Fibroblast of mammary gland (primary cell): ENCODE measurements around the gene RAB31.

Experiments used
- DNase-seq: peaks from one replicate; pipeline ENCODE4 v3.0.0-alpha.2; 2010; ENCODE audit warnings: low read depth
- H3K4me3 ChIP-seq: 2 replicates; pipeline ENCODE4 v1.5.1; 2011; ENCODE audit warnings: low read depth, mild to moderate bottlenecking, low read length, moderate library complexity; ENCODE audit not compliant: control insufficient read depth
- TF ChIP-seq, protein P1 (sequence below): conservative IDR thresholded peaks from 2 replicates; pipeline ENCODE4 v1.5.1; 2011; ENCODE audit warnings: low read depth, low read length, inconsistent platforms; ENCODE audit not compliant: control insufficient read depth, insufficient read depth

The RAB31 gene

DNA sequence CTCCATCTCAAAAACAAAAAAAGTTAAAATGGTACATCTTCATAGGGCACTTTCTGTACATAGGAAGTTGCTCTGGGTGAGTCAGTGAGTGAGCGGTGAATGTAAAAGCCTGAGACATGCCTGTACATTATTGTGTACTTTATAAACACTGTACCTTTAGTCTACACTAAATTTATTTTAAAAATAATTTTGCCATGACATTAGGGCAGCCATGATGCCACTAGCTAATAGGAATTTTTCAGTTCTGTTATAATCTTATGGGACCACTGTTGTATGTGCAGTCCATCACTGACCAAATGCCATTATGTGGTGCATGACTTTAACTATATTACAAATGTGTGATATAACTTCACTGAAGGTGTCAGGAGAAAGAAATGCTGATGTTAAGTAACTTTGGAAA is 166.6 kb downstream of the RAB31 start:
- peak; percentile 30 for DNase-seq
- TF ChIP-seq, protein P1, sequence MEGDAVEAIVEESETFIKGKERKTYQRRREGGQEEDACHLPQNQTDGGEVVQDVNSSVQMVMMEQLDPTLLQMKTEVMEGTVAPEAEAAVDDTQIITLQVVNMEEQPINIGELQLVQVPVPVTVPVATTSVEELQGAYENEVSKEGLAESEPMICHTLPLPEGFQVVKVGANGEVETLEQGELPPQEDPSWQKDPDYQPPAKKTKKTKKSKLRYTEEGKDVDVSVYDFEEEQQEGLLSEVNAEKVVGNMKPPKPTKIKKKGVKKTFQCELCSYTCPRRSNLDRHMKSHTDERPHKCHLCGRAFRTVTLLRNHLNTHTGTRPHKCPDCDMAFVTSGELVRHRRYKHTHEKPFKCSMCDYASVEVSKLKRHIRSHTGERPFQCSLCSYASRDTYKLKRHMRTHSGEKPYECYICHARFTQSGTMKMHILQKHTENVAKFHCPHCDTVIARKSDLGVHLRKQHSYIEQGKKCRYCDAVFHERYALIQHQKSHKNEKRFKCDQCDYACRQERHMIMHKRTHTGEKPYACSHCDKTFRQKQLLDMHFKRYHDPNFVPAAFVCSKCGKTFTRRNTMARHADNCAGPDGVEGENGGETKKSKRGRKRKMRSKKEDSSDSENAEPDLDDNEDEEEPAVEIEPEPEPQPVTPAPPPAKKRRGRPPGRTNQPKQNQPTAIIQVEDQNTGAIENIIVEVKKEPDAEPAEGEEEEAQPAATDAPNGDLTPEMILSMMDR: no peak
- no peak overlapping the region for H3K4me3 ChIP-seq

DNA sequence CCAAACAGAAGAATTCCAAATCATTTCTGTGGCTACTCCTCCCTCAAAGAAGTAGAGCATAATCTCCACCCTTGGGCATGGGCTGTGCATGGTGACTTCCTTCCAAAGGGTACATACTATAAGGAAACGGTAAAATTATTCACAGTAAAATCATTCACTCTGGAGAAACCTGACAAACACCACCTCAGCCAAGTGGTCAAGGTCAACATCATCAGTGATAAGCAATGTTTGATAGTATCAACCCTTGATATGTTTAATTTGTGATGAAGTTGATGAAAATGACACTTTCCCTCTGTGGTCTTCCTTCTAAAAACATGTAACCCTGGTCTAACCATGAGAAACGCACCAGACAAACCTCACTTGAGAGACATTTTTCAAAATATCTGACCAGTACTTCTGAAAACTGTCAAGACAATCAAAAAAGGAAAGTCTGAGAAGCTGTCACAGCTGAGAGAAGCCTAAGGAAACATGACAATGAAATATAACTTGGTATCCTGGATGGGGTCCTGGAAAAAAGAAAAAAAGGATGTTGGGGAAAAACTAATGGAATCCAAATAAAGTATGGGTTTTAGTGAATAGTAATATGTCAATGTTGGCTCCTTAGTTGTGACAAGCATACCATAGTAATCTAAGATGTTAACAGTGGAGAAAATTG is 168.2 kb downstream of the RAB31 start:
- TF ChIP-seq, protein P1: no peak
- no peak overlapping the region for H3K4me3 ChIP-seq
- DNase-seq: no peak

DNA sequence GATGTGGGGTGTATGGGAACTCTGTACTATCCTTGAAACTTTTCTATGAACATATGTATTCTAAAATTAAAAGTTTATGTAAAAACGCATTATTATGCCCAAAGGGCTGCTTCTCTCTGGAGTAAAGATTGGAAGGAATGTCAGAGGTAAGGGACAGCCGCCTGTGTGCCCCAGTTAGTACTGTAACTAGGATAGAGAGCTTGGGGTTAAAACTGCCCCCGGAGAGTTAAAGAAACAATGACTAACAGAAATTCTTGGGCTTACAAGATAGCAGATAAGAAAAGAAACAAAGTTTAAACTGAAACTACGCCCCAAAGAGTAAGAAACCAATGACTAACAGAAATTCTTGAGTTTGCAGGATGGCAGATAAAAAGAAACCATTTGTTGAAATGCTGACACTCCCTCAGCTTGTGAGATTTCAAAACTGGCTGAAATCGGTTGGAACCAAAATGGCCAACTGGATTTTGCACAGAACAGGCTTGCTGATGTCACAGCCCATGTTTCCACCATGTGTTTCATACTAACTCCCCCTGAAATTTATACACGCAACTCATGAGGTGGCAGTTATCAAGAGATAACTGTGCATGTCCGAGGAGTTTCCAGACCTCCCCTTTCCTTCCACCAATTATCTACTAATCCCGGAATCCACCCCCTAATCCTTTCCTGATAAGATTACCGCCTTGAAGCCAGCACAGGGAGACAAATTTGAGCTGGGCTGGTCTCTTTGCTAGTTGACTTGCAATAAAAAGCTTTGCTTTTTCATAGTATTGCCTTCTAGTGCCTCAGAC is 169.0 kb downstream of the RAB31 start:
- peak overlapping the region; percentile 24 for H3K4me3 ChIP-seq
- DNase-seq: peak; percentile 89
- TF ChIP-seq, protein P1: no peak

DNA sequence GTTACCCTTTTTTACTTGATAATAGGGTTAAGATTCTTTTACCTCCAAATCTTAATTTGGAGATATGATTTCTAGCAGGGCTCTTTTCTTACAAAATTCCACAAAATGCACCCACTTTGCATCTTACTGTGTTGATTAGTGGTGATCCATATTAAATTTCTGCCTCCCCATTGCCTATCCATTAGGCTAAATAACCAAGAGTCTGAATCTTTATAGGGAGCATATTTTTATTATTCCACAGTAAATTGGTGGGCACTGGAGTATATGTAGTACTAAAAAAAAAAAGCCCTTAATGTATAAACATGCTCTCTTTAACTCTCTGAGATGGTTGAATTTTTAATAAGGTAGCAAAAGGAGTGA is 169.5 kb downstream of the RAB31 start:
- H3K4me3 ChIP-seq: no peak overlapping the region
- no peak for DNase-seq
- TF ChIP-seq, protein P1: no peak

DNA sequence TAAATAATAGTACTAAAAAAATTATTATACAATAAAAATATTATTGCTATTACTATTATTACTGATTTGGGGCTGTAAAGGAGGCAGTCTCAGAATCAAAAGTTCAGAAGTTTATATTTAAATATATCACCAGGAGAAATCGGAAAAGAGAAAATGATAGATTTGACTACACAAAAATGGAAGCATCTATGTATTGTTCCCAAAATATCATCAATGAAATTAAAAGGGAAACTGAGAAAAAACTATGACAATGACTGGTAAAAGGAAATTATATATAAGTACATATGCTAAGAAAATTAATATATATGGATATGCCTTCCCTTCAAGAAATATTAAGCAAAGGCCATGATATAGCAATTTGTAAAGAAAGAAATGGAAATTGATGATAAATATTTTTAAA is 170.0 kb downstream of the RAB31 start:
- no peak overlapping the region for H3K4me3 ChIP-seq
- no peak for DNase-seq
- TF ChIP-seq, protein P1: no peak

DNA sequence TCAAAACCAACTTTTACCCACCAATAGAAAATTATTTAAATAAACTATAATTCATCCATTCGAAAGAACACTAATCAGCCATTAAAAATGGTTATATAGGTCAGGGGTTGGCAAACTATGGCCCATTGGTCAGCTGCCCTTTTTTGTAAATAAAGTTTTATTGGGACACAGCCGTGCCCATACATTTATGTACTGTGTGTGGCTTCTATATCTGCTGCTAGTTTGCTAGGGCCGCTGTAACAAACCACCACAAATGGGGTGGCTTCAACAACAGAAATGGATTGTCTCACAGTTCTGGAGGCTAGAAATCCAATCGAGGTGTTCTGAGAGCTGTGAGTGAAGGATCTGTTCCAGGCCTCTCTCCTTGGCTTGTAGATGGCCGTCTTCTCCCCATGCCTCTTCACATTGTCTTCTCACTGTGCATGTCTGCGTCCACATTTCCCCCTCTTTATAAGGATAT is 170.7 kb downstream of the RAB31 start:
- TF ChIP-seq, protein P1: no peak
- H3K4me3 ChIP-seq: no peak overlapping the region
- DNase-seq: no peak
